ENCODE results near the gene FAM114A2.
"Not testable (repeated sequence)": the region's sequence is repeated elsewhere in the genome, so short reads cannot be mapped to it uniquely, and the experiment has no call there.

FAM114A2 gene

GRCh38 chr5:154031937-154032489 is 6.7 kb downstream of the FAM114A2 start:
- TF ChIP-seq CTCF (conservative IDR thresholded peaks at IDR 0.05): no peak
- no peak overlapping the region for H3K27ac ChIP-seq

GRCh38 chr5:154025951-154026350 is 12.8 kb downstream of the FAM114A2 start:
- no peak overlapping the region for H3K27ac ChIP-seq
- TF ChIP-seq CTCF (conservative IDR thresholded peaks at IDR 0.05): no peak

- not testable (repeated sequence) for H3K27ac ChIP-seq
These were observed 19.8 kb downstream of the FAM114A2 start for GRCh38 chr5:154018919-154019318.

- TF ChIP-seq CTCF (conservative IDR thresholded peaks at IDR 0.05): no peak
These were observed 23.5 kb downstream of the FAM114A2 start for GRCh38 chr5:154015071-154015693.

GRCh38 chr5:154010660-154011059 is 28.1 kb downstream of the FAM114A2 start:
- TF ChIP-seq CTCF (conservative IDR thresholded peaks at IDR 0.05): no peak
- H3K27ac ChIP-seq: no peak overlapping the region

More at GRCh38 chr5:154015071-154015693, 23.5 kb downstream of the FAM114A2 start:
- no peak overlapping the region for H3K27ac ChIP-seq

GRCh38 chr5:154005648-154006047 is 33.1 kb downstream of the FAM114A2 start:
- H3K27ac ChIP-seq: no peak overlapping the region

GRCh38 chr5:154002511-154003020 is 36.1 kb downstream of the FAM114A2 start:
- H3K27ac ChIP-seq: no peak overlapping the region
- TF ChIP-seq CTCF (conservative IDR thresholded peaks at IDR 0.05): no peak

More at GRCh38 chr5:154005648-154006047, 33.1 kb downstream of the FAM114A2 start:
- no peak for TF ChIP-seq CTCF (conservative IDR thresholded peaks at IDR 0.05)

GRCh38 chr5:154002093-154002492 is 36.6 kb downstream of the FAM114A2 start:
- no peak overlapping the region for H3K27ac ChIP-seq
- TF ChIP-seq CTCF (conservative IDR thresholded peaks at IDR 0.05): no peak

All from VCaP (cell line).